ACHN (cell line): ENCODE results near the gene RXFP2.

ENCODE experiments used
- DNase-seq: peaks from one replicate; pipeline ENCODE4 v3.0.0-alpha.2; 2015
- in situ Hi-C: cut with HindIII; loops from 2 replicates; pipeline ENCODE4 v1.10.0; 2017; ENCODE audit warnings: low sequenced_read_pairs, low pct_ligation_motif_present, low pct_unique_long_range_greater_than_20kb

RXFP2 gene

DNA sequence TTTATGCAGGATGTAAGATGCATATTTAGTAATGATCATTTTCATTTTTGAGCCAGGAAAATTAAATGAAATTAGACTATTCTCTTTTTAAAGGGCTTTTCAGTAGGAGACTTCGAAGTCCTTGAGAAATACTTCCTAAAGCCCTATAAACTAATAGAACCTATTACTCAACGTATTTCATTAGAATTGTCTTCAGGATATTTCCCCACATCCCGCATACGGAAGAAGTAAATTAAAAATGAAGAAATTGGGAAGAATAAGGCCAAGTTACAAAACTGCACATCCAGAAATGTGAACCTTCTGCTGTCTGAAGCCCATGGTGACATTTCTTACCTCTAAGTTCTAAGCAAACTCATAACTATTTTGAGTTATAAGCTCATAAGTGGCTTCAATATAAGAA, 66.5 kb downstream of the RXFP2 start:
- DNase-seq, result no peak
- in situ Hi-C loops, result no loop called here

GRCh38 chr13:31807090-31807541, 67.8 kb downstream of the RXFP2 start:
- no peak for DNase-seq
- in situ Hi-C loops, result no loop called here

GRCh38 chr13:31814536-31814935, 75.2 kb downstream of the RXFP2 start:
- in situ Hi-C loops, result no loop called here
- DNase-seq, result no peak

- in situ Hi-C loops, result no loop called here
- DNase-seq, result no peak
These were observed 76.2 kb downstream of the RXFP2 start for GRCh38 chr13:31815361-31816144.

DNA sequence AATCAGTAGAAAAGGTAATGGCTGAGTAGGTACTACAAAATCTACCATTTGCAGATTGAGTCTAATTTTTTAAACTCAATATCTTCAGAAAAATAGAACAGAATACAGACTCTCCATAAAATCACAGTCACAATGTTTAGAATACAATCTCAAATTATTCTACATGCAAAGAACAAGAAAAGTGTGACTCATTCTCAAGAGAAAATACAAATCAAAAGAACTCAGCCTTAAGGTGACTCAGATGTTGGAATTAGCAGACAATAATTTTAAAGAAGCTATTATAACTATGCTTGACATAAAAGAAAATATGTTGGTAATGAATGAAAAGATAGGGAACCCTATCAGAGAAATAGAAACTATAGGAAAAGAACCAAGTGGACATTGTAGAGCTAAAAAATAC, 78.9 kb downstream of the RXFP2 start:
- in situ Hi-C loops, result no loop called here
- DNase-seq, result no peak

GRCh38 chr13:31824705-31825517, 85.6 kb downstream of the RXFP2 start:
- in situ Hi-C loops, result no loop called here
- DNase-seq, result no peak

DNA sequence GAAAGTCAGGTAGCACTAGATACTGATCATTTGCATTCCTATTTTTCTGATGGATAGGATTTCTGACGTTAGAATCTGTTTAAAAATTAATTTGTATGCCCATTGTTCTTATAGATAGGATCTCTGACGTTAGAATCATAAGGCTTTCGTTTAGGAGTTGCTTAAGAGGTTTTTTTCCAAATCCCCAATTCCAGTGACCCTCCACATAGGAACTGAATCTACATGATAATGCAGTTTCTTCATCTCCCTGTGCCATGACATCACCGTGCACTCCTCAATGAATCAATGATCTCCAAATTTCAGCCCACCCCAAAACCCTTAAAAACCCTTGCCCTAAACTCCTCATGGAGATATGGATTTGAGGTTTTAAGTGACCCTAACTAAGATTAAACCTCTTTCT, 87.2 kb downstream of the RXFP2 start:
- in situ Hi-C loops, result no loop called here

GRCh38 chr13:31827707-31828106, 88.4 kb downstream of the RXFP2 start:
- in situ Hi-C loops, result no loop called here
- no peak for DNase-seq

More for the DNA sequence above, 87.2 kb downstream of the RXFP2 start:
- DNase-seq, result no peak

DNA sequence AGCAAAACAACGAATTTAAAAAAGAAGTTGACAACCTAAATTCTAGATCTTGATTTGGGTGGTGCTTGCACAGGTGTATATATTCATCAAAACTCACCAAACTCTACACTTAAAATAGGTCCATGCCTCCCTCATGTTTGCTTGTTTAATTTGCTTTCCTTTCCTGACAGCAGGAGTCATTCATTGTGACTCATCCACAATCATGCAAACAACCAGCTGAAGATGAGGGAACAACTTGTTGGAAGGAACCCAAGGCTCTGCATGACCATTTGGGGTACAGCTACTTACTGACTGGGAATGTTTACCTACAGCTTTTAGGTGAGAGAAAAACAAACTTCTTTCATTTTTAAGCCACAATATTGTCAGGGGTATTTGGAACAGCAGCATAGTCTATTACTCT, 96.6 kb downstream of the RXFP2 start:
- DNase-seq, result no peak

DNA sequence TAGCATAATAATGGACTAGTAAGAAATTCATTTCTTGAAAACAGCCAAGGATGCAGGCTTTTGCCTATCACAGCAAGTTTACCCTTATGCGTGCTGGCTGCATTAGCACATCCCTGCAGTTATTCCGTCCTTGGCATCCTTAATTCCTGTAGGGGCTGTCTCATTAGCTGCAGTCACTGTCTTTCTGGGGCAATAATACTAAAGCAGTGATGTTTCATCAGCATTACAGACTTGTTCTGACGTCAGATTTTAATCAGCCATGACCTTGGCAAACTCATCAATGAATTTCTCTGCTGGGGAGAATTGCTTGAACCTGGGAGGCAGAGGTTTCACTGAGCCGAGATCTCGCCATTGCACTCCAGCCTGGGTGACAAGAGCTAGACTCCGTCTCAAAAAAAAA, 103.7 kb downstream of the RXFP2 start:
- no peak for DNase-seq
- in situ Hi-C loops, result no loop called here

More for the DNA sequence above, 96.6 kb downstream of the RXFP2 start:
- in situ Hi-C loops, result no loop called here

DNA sequence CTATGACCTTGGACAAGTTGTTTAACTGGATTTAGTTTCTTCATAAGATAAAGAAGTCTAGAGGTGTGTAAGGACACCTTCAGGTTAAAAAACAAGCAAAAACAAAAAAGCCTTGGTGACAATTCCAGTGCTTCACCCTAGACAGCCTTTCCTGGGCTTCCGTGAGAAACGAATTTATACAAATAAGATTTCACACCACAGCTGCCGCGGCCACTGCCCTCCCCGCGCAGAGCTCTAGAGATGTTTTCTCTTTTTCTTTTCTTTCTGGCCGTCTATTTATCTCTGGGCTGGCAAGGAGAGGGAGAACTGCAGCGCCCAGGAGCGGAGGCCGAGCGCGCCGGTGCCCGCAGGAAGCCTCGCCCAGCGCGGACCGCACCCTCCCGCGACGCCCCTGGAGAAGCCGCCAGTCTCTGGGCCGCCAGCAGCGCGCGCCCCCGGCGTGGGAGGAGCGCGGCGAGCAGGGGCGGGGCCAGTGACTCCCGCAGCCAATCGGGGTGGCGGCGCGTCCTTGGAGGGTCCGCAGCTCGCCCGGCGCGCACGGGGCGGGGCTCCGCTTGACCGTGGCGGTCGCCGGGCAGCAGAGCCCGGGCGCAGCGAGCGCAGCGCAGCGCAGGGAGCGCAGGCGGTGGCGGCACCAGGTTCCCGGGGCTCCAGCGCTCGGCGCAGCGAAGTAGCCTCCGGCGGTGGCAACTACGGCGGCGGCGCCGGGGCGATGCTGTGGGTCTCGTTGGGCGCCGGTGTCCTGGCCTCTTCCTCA, 107.0 kb downstream of the RXFP2 start:
- peak; percentile 82 for DNase-seq
- in situ Hi-C loops, result no loop called here

DNA sequence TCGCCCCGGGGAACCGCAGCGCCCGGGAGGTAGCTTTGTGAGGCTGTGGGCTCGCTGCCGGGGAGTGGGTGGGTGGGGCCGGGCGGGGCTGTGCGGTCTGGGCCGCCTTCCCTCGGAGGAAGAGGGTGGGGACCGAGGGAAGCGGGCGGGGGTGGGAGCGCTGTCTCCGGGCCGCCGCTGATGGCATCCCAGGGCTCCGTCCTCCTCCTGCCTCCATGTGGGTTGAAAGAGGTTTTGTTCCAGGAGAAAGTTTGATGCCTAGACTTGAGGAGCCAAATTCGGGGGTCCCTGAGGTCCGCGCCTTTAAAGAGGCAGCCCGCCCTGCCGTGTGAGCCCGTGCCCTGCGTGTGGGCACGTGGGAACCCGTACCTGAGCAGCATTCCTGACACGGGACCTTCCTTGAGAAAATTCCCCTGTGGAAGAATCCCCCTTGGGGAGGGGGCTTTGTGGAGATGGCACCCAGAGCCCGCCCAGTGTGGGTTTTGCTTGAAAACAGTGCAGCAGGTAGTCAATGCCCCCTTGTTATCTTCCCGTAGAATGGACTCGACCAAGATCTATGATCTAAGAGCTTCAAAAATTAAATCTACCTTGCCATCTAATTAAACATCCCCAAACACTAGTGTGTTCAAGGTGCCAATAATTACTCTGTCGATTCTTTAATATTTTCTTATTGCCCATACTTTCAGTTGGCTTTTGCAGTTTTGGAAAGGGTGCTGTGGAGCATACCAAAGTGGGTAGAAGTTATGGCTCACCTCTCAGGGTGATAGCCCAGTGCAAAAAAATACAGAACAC, 107.8 kb downstream of the RXFP2 start:
- DNase-seq, result no peak
- in situ Hi-C loops, result no loop called here

GRCh38 chr13:31848621-31849020, 109.3 kb downstream of the RXFP2 start:
- DNase-seq, result no peak
- in situ Hi-C loops, result no loop called here

GRCh38 chr13:31849206-31849605, 109.9 kb downstream of the RXFP2 start:
- in situ Hi-C loops, result no loop called here
- DNase-seq, result no peak

GRCh38 chr13:31850041-31850555, 110.8 kb downstream of the RXFP2 start:
- in situ Hi-C loops, result no loop called here
- no peak for DNase-seq

DNA sequence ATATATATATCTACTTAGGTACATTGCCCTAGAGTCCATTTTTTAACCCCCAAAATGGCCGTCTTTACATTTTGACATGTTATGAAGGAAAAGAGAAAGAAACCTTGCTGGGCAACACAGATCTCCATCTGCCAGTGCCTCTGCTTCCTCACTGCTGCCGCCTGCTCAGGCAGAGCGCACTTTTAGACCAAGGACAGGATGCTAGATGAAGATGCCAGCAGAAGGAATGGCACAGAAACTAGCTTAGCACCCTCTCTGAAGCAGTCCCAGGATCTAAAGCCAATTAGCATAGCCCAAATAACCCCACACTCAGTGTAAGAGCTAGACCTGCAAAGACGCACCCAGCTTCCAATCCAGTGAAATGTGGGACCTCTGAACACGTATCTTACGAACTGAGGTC, 111.9 kb downstream of the RXFP2 start:
- no peak for DNase-seq
- in situ Hi-C loops, result no loop called here
